ENCODE data around the gene ABI3BP.
A peak's percentile ranks its signal among the peaks of the same experiment; 100 is the strongest.

Gene ABI3BP

DNA sequence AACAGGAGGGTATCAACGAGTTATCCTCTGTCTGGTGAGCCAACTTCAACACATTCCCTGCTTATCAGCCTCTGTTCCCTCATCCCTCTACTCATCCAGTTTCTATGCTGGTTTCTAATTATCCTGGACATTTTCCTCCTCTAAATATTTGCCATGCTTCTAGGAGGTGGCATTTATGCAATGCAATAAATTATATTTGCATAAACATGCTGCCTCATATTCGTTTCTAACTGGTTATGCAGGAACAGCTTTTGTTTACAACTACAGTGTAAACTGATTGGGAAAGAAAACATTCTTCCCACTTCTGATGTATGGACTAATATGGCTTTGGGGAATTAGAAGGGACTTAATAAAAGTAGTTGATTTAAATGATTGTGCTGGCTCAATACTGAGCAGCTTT, 161.6 kb downstream of the ABI3BP start:
- no peak for DNase-seq (ENCODE audit: low spot score)

DNA sequence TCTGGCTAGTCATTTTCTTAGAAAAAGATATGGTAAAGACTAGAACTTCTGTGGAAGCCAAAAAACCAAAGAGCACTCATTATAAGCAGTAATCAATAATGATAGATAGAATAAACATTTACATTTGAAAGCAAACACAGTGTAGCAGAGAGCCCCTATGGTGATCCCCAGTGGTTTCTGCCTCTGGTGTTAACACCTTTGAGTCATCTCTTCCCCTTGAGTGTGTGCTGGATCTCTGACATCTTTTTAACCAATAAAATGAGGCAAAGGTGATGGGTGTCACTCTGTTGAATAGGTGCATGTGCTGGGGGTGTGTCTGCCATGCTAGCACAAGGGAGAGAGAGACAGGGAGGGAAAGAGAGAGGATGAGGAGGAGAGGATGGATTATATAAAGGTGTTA, 162.3 kb downstream of the ABI3BP start:
- DNase-seq (ENCODE audit: low spot score) = no peak

DNA sequence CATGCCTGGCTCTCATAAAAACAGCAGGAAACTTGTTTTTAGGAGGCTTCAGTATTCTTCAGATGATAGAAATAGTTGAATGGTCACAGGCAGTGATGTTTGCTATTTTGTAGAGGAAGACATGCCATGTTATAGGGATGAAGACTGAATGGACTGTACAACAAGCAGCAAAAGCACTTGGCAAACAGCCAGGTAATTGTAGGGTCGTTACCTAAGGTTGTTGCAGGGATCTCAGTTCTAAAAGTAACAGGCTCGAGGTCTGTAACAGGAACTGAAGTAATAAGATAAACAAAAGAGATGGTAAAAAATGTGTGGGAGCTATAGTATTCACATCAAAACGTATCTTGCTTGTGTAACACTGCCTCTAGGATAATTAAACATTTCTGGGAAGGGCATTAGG, 167.6 kb downstream of the ABI3BP start:
- no peak for DNase-seq (ENCODE audit: low spot score)

DNA sequence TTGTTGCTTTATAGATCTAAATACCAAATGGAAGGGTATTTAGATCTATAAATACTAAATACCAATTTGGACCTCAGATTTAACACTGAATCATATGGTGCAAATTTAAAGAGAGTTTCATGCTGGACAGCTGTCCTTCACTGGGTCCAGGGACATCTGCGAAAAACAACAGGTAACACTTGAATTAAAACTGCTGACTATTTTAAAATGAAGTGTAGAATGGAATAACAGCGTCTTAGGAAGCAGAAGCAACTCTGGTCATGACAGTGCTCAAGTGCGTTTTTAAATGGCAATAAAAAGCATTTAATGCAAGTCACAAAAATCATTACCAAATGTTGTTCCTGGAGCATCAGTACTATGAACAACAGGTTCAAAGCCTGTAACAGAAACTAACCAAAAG, 177.6 kb downstream of the ABI3BP start:
- DNase-seq (ENCODE audit: low spot score) = no peak

DNA sequence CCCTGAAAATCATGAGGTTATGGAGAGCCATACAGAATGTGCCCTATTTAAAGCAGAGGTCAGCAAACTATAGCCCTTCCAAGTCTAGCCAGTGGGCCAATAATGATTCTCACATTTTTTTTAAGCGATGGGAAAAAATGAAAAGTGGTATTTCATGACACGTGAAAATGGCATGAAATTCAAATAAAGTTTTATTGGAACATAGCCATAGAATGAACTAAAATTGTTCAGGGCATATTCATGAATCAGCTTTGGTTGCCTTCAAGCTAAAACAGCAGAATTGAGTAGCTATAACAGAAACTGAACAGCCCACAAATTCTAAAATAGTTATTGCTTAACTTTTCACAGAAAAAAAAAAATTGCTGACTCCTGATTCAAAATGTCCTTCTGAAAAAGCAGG, 179.4 kb downstream of the ABI3BP start:
- no peak for DNase-seq (ENCODE audit: low spot score)

DNA sequence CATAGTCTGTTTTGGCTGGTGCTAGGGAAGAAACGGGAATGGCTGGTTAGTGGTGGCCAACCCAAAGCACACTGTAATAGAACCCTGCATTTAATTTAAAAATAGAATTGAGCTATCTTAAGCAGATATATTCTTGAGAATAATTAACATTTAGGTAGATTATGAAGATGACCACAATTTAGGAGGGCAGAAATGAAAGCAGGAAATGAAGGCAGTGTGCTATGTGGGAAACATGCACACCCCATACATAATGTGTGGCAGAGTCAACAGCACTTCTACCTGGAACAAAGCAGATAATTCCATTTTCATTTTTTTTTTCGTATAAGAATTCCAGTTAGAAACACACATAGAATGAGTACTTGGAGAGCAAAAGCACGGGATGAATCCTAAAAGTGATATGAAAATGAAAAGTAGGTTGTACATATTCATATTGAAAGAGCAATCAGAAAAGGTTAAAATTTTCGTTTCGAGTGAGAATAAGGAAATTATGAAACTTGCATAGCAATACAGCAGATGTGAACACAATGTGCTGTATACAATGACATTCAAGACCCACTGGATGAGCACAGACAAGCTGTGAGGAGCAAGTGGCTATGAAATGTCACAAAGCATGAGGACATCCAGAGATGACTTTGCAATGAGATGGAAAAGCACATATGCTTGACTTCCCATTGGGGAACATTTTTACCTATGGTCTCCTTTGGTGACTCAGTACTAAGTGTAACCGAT, 181.3 kb downstream of the ABI3BP start:
- no peak for DNase-seq (ENCODE audit: low spot score)

DNA sequence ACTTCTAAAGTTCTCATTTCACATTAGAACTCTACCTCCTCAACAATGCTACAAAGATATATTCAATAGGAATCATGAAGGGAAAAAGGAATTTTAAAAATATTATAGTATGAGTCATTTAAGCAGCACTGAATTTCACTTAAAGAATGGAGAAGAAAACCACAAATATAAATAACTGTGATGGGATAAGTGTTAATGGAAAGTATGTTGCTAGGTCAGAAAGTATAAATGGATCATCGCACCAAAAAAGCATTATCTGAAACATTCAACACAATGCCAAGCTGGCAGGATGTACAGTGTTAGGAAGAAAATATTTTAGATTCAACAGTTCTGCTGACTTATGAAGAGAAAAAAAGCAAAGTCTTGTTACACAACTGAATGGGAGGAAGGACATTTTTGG, 182.6 kb downstream of the ABI3BP start:
- DNase-seq (ENCODE audit: low spot score) = peak; percentile 22

DNA sequence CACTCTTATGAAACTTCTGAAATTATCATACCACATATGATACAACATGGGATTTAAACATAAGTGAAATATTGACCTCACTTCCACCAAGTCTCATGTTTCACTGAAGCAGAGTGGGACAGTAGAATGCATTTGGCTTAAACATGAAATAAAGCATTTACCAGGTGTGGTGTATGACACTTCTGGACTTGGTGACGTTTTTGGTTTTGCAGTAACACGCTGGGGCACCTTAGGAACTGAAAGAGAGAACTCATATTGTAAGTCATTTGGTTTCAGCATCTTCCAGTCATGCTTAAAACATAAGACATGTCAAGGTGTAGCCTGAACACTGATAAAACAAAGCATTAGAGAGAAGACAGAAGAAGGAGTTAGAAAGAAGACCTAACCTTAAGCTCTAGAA, 188.6 kb downstream of the ABI3BP start:
- no peak for DNase-seq (ENCODE audit: low spot score)

DNA sequence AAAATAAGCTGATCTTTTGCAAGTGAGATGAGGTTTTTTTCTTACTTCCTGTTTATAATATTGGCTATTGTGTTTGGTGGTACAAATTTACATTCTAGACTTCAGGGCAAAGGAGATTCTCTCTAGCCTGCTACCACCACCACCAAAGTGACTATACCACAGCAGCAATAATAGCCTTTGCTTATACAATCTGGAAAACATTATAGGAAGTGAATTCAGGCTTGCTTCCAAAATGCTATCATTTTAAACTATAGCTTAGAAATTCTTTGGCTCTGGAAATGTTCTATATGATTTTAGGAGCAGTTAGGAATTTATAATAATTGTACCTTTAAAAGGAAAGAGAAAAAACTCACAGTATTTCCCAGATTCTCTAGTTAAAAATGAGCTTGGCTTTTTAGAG, 189.5 kb downstream of the ABI3BP start:
- DNase-seq (ENCODE audit: low spot score) = no peak

DNA sequence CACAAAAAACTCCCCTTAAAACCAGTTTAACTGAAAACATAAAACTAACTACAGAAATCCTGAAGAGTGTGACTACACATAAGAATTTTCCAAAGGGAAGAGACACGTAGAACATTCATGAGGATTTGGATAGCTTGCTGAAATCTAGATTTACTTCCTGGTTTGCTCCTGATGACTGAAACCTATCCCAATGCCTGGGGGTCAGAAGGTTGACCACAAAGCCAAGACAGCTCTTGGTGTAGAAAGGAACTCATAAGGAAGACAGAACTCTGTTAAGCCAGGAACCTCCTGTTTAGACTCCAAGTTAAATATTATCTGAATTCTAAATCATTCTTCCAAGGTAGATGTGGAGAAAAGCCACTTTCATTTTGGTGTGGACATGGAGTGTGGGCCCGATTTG, 191.1 kb downstream of the ABI3BP start:
- no peak for DNase-seq (ENCODE audit: low spot score)

DNA sequence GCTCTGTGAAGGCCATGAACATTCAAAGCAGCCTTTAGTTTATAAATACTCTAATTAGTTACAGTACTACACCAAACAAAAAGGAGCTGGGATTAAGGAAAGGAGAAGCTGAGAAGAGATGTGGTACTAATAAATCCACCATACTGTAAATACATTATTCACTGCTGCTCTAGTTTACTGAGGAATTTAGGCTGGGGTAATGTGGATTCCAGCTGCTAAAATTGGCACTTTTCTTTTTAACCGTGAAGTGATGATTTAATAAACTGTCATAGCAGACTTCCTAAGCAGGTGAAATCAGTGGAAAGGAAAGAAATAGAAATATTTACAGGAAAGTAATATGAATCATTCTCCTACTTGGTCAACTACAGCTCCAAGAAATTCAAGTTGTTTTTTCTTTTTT, 195.2 kb downstream of the ABI3BP start:
- DNase-seq (ENCODE audit: low spot score) = no peak

DNA sequence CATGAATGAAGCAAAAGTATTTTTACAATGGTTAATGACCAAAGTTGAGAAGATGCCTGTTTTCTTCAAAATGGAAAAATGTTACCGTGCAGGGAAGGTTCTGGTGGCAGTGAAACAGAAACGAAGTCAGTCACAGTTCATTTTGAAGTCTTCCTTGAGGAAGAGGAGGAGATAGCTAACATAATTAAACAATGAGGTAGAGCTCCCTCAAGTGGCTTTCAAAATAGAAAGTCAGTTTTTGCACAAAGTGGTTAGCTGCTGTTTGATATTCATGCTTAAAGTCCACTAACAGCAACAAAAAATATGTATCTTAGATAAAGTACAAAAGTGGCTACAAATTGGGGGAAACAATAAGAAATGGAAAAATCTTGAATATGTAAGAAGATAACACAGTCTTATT, 196.7 kb downstream of the ABI3BP start:
- DNase-seq (ENCODE audit: low spot score) = no peak

DNA sequence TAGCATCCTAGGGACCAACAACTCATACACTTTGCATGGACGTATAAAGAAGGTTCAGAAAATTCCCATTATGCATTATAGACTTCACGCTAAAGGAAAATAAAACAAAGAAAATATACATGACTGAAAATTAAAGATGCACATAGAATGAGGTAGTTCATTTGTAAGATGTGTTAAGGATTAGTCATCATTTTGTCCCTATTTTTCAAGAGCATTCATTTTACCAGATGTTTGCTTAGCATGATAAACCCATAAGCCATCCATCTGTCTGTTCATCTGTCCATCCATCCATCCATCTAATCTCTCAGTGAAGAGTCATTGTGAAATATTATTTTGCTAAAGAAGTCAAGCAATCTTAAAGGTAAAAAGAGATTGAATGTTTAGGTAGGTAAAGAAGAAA, 203.6 kb downstream of the ABI3BP start:
- no peak for DNase-seq (ENCODE audit: low spot score)

DNA sequence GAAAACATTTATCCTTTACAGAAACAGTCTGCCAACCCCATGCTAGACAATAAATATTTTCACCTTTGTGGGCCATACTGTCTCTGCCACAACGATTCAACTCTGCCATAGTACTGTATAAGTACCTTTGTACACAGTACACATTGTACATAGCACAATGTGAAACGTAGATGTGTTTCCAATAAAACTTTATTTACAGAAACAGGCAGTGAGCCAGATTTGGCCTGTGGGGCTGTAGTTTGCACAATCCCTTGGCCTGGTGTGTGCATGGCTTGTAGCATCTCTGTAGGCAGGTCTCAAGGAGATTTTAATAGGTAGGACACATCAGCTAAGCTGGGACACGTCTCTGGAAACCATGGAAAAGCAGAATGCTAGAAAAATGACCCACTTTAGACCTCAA, 209.6 kb downstream of the ABI3BP start:
- DNase-seq (ENCODE audit: low spot score) = no peak

DNA sequence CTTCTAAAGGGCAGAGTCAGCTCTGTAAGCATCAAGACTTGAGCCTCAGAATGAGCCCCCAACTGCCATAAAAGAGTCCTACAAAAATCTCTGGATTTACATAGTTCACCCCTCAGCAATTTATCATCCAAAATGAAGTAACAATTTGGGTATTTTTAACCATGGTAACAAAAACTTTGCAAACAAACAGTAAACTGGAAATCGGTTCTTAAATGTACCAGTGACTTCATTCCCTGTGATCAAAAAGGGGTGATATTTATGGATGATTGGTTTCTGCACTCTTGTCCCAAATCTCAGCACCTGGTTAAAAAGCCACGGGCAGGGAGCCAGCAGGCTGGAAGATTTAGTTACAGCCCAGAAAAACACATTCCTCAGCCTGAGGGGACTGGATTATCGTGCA, 210.3 kb downstream of the ABI3BP start:
- DNase-seq (ENCODE audit: low spot score) = peak; percentile 20

DNA sequence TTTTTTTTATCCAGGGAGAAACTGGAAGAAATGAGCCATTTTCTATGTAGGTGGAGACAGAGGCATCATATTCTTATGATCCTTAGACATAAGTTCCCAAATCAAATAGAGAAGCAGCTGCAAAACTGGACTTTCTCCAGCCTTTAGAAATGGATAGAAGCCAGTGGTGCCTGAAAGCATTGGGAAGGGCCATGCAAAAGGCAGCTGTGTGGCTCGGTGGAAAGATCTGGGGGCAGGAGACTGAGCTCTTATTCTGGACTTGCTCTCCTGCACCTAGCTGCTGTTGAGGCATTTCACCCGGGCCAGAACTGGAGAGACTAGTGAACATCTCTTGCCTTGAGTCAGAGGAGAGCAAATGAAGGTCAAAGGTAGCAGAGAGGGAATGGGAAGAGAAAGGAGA, 210.9 kb downstream of the ABI3BP start:
- DNase-seq (ENCODE audit: low spot score) = no peak

DNA sequence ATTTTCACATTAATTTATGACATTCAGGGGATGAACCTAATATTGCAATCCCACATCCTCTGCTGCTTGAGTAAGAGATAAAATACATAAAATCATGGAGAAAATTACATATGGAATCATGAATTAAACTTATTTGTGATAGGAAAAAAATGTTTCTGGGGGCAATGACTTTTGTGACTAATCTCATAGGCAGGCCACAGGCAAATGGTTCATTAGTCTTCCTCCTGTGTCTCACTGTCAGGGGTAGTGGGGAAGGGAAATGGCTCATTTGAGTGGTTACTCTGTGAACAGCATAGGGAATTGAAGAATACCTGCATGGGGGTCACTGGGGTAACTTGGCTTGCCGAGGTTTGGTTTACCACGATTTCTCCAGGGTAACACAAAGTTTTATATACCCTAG, 211.9 kb downstream of the ABI3BP start:
- peak; percentile 21 for DNase-seq (ENCODE audit: low spot score)

DNA sequence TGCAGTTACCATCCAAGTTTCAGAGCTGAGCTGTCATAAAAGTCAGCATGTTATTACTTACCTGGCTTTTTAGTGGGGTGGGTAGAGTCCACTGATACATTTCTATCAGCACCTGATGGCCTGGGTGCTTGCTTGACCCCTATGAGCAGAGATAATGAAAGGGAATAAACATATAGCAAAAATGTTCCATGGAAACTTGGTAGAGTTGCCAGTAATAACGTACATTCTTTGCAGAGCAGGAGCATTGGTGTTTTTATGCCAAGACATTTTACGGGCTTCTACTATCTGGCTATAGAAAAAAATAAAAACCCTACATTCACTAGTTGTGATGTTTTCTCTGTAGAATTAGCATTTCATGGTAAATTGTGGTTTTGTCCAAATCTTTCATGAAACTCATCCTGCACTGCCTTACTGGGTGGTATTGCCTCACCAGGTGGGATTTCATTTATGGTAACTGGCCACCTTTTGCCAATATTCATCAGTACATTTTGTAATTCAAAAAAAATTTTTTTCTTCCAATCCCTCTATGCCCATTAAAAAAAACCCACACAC, 213.1 kb downstream of the ABI3BP start:
- DNase-seq (ENCODE audit: low spot score) = no peak

DNA sequence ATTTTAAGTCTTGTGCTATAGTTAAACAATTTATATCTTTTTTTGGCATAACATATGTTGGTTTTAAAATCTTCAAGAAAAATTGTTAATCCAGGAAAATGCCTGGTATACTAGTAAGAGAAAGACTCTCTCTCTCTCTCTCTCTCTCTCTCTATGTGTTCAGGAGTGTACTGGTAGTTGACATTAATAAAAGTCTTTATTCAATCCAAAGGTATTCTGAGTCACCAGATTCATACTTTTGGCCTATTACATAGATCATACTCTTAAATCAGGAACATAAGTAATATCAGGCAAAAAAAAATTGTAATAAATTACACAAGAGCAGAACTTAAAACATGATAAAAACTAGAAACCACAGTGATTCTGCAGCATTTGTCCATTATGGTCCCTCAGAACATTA, 213.7 kb downstream of the ABI3BP start:
- no peak for DNase-seq (ENCODE audit: low spot score)

DNA sequence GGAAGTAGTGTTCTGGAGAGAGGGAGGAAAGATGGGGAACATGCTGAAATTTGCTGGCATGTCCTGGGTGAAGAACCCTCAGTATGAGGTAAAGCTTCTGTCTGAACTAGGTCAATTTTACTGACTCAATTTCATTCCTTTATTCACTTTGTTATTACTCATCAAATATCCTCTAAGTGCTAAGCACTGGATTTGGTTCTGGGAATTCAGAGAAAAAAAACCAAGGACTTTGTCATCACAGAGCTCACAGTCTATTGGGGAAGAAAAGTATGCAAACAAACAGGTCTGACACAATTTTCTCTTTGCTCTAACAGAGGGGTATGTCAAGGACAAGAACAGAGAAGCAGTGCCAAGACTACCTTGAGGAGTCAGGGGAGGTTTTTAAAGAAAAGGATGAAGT, 215.9 kb downstream of the ABI3BP start:
- peak; percentile 51 for DNase-seq (ENCODE audit: low spot score)

DNA sequence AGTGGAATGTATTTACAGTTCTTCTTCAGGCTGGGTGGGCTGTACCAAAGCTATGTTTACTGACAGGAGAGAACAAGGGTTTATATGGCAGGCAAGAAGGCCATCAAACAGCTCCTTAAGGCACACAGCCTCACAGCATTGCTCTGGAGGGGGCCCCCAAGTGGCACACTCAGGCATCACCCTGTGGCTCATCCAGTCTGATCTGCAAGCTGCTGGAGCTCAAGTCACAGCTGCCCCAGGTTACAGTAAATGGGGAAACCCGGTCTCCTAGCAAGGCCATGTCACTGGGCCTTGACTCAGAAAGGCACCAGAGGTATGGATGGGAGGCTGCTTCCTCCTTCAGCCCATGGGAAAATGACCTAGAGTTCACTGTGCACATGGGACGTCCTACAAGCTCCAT, 216.5 kb downstream of the ABI3BP start:
- no peak for DNase-seq (ENCODE audit: low spot score)

DNA sequence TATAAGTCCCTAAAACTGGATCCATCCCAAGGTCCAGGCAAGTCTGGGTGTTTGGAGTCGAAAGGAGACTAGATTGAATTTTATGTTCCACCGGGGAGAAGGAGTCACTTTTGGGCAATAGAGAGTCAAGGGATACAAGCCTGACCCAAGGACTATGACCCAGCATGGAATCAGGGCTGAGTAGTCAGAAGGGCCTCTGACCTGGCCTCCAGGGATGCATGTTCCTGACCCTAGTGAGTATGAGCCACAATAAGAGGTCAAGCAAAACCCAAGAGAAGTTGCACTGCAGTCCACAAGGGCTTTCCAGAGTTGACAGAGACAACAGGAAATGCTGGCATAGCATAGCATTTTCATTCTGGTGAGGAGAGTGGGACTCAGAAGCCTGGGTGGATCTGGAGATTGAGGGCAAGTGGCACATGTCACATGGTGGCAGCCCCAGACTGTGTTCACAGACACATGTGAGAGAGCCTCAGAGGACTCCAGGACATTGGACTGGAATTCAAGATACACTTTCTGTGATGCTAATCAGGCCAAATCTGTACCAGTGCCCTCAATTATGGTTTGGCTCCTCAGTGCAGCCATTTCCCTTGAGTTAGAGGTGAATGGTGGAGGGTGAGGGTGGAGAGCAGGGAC, 217.0 kb downstream of the ABI3BP start:
- DNase-seq (ENCODE audit: low spot score) = no peak

DNA sequence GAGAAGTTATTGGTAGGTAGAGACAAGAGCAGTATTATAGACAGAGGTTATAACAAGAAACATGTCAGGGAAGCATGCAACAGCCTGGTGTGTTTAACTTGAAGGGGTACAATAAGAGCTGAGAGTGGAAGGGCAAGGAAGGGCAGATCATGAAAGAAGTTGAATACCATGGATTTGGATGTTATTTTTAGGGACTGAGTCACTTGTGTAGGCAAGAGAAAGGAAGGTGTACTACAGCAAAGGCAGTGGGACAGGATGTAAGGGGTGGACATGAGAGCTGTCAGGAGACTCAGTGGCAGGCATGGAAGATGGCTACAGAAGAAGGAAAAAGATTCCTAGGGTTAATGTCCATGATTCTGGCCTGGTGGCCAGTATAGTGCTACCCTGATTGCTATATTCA, 217.6 kb downstream of the ABI3BP start:
- DNase-seq (ENCODE audit: low spot score) = no peak

DNA sequence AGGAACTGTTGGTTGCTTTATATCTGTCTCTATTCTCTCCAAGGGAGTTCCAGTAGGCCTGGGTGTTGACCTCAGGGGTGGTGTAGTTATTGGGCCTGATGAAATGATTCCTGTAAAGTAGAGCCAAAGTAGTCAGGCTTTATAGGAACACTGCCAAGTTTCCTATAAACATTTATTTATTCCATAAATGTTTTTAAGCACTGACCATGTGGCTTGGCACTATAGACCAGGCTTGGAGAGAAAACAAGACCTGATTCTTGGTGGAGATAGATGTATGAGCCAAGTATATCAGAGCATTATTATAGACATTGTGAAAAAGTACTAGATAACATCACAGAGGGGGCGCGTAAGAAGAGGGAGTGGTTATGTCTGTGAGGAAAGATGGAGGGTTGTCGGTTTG, 218.0 kb downstream of the ABI3BP start:
- DNase-seq (ENCODE audit: low spot score) = no peak

All from AG20443 (cell line).